Fibroblast of mammary gland (primary cell): ENCODE data around the gene NOL4L.
"Not testable (repeated sequence)": the region's sequence is repeated elsewhere in the genome, so short reads cannot be mapped to it uniquely, and the experiment has no call there.

ENCODE experiments used
- DNase-seq: peaks from one replicate; pipeline ENCODE4 v3.0.0-alpha.2; 2010; ENCODE audit warnings: low read depth
- H3K4me3 ChIP-seq: 2 replicates; pipeline ENCODE4 v1.5.1; 2011; ENCODE audit warnings: low read depth, mild to moderate bottlenecking, low read length, moderate library complexity; ENCODE audit not compliant: control insufficient read depth
- CTCF ChIP-seq: conservative IDR thresholded peaks from 2 replicates; pipeline ENCODE4 v1.5.1; 2011; ENCODE audit warnings: low read depth, low read length, inconsistent platforms; ENCODE audit not compliant: control insufficient read depth, insufficient read depth

NOL4L gene

GRCh38 chr20:32470025-32470861, 114.9 kb downstream of the NOL4L start:
- peak; percentile 75 for DNase-seq
- TF ChIP-seq CTCF = peak; percentile 41
- no peak overlapping the region for H3K4me3 ChIP-seq

- no peak overlapping the region for H3K4me3 ChIP-seq
- no peak for DNase-seq
- no peak for TF ChIP-seq CTCF
Measured at GRCh38 chr20:32468860-32469259, 116.3 kb downstream of the NOL4L start.

DNA sequence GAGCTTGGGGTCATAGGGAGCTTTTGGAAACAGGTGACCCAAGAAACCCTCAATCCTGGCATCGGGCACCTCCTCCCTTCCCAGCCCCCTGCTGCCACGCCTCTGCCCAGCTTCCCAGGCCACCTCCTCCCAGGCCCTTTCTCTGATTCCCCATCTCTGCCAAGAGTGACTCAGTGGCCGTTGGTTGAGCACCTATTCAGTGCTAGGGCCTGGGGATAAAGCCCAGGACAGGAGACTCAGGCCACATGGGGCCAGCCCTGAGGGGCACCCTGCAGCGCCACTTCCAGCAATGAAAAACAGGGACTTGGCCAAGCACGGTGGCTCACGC, 116.9 kb downstream of the NOL4L start:
- no peak for DNase-seq
- H3K4me3 ChIP-seq = no peak overlapping the region
- no peak for TF ChIP-seq CTCF

- no peak overlapping the region for H3K4me3 ChIP-seq
- no peak for TF ChIP-seq CTCF
- no peak for DNase-seq
Measured at GRCh38 chr20:32467506-32468312, 117.4 kb downstream of the NOL4L start.

GRCh38 chr20:32466739-32467505, 118.2 kb downstream of the NOL4L start:
- TF ChIP-seq CTCF = no peak
- DNase-seq = no peak
- H3K4me3 ChIP-seq = no peak overlapping the region

GRCh38 chr20:32465901-32466675, 119.0 kb downstream of the NOL4L start:
- not testable (repeated sequence) for H3K4me3 ChIP-seq, DNase-seq
